ENCODE data around the gene ATP5IF1. TPM values are rescaled to one million over a fixed set of nuclear protein-coding genes. Genes with fewer than 3 reads are reported as not detected.
A peak's percentile ranks its signal among the peaks of the same experiment; 100 is the strongest.

ATP5IF1 gene
- 10 to 100 TPM; 77.4 to 78.0 TPM for total RNA-seq
- 213 TPM for polyA plus RNA-seq (2013, experiment 1 of 2)
- polyA plus RNA-seq (2013, experiment 2 of 2) = 145 TPM
- 10.5 to 86.4 (median 39.3) reads per million in 172 experiments for total RNA-seq

- intact Hi-C loops (cut with DNase I, micrococcal nuclease) = loop anchor here (1.0 kb wide), 2 partner anchors 8 to 10 kb away; no protein-coding TSS in a partner anchor
- no peak for TF ChIP-seq CTCF (IDR thresholded peaks at IDR 0.05)
- peak; percentile 96 for ATAC-seq (ENCODE audit: poor library complexity)
Measured at GRCh38 chr1:28235755-28236655, at the start of gene ATP5IF1. Gene ATP5IF1, plus strand, starts transcription at chr1:28236124. Its CDS starts 60 bp downstream, at chr1:28236184.

GRCh38 chr1:28190337-28190979 is 45.5 kb upstream of the ATP5IF1 start:
- H3K27ac Mint-ChIP-seq = no peak overlapping the region
- peaks cover 4% of the 10 kb centered on the region for H3K36me3 ChIP-seq (ENCODE audit: insufficient read depth, low read length)
- H3K9me3 ChIP-seq (ENCODE audit: control insufficient read depth in 1 of 2, insufficient read depth in 1 of 2, low read length in 2 of 2) = no peaks in the 10 kb centered on the region
- no peaks in the 10 kb centered on the region for H3K4me1 Mint-ChIP-seq (ENCODE audit: low read depth)
- TF ChIP-seq CTCF (IDR thresholded peaks at IDR 0.05) = no peak
- H3K4me3 Mint-ChIP-seq = no peak overlapping the region
- no peak overlapping the region for H3K27ac ChIP-seq (ENCODE audit: low read depth in 1 of 2, low read length in 2 of 2)
- intact Hi-C loops (cut with DNase I, micrococcal nuclease) = no loop called here
- H3K36me3 Mint-ChIP-seq (ENCODE audit: low read depth) = peaks cover 7% of the 10 kb centered on the region
- POLR2A ChIA-PET = no interaction called here
- CTCF ChIA-PET = no interaction called here
- no peaks in the 10 kb centered on the region for H3K27me3 ChIP-seq (ENCODE audit: control insufficient read depth in 1 of 2, insufficient read depth in 2 of 2, low read length in 2 of 2)
- H3K9me3 Mint-ChIP-seq = no peaks in the 10 kb centered on the region
- DNase-seq (no peak), ATAC-seq (ENCODE audit: poor library complexity) (no peak)
- no peak overlapping the region for H3K4me3 ChIP-seq (ENCODE audit: low read length)
- peaks cover 5% of the 10 kb centered on the region for H3K4me1 ChIP-seq (ENCODE audit: insufficient read depth, low read length)
- no peaks in the 10 kb centered on the region for H3K27me3 Mint-ChIP-seq

More at GRCh38 chr1:28235755-28236655, at the start of gene ATP5IF1:
- ChIA-PET CTCF (interaction anchor here (1.1 to 2.6 kb wide), 4 partner anchors 8 to 124 kb away, joined by 3 to 25 read pairs (median 7); no protein-coding TSS in a partner anchor), POLR2A (interaction anchor here (0.6 to 7.9 kb wide), 15 partner anchors 10 to 539 kb away, joined by 3 to 131 read pairs (median 4); partner anchors contain the start of genes MED18, RCC1, SESN2 and TAF12)
- Histone ChIP-seq H3K9me3 (ENCODE audit: control insufficient read depth in 1 of 2, insufficient read depth in 1 of 2, low read length in 2 of 2) (no peaks in the 10 kb centered on the region), H3K27me3 (ENCODE audit: control insufficient read depth in 1 of 2, insufficient read depth in 2 of 2, low read length in 2 of 2) (no peaks in the 10 kb centered on the region), H3K4me1 (ENCODE audit: insufficient read depth, low read length) (peaks cover 48% of the 10 kb centered on the region), H3K4me3 (ENCODE audit: low read length) (peak within 1 kb of the TSS; percentile 97), H3K27ac (ENCODE audit: low read depth in 1 of 2, low read length in 2 of 2) (peak within 1 kb of the TSS; percentile 80 to 81), H3K36me3 (ENCODE audit: insufficient read depth, low read length) (peaks cover 17% of the 10 kb centered on the region)
- H3K4me3 Mint-ChIP-seq = no peak within 1 kb of the TSS
- no peaks in the 10 kb centered on the region for H3K27me3 Mint-ChIP-seq
- peaks cover 19% of the 10 kb centered on the region for H3K4me1 Mint-ChIP-seq (ENCODE audit: low read depth)
- H3K27ac Mint-ChIP-seq = no peak within 1 kb of the TSS
- peak; percentile 87 to 98 (median 92) for DNase-seq
- H3K36me3 Mint-ChIP-seq (ENCODE audit: low read depth) = peaks cover 6% of the 10 kb centered on the region
- no peaks in the 10 kb centered on the region for H3K9me3 Mint-ChIP-seq

GRCh38 chr1:28190996-28191645 is 44.8 kb upstream of the ATP5IF1 start:
- Histone ChIP-seq H3K4me1 (ENCODE audit: insufficient read depth, low read length) (peaks cover 5% of the 10 kb centered on the region), H3K4me3 (ENCODE audit: low read length) (no peak overlapping the region), H3K27me3 (ENCODE audit: control insufficient read depth in 1 of 2, insufficient read depth in 2 of 2, low read length in 2 of 2) (no peaks in the 10 kb centered on the region), H3K27ac (ENCODE audit: low read depth in 1 of 2, low read length in 2 of 2) (no peak overlapping the region), H3K9me3 (ENCODE audit: control insufficient read depth in 1 of 2, insufficient read depth in 1 of 2, low read length in 2 of 2) (no peaks in the 10 kb centered on the region), H3K36me3 (ENCODE audit: insufficient read depth, low read length) (peaks cover 4% of the 10 kb centered on the region)
- Mint-ChIP-seq H3K9me3 (no peaks in the 10 kb centered on the region), H3K27ac (no peak overlapping the region), H3K4me1 (ENCODE audit: low read depth) (no peaks in the 10 kb centered on the region), H3K27me3 (no peaks in the 10 kb centered on the region), H3K36me3 (ENCODE audit: low read depth) (peaks cover 7% of the 10 kb centered on the region), H3K4me3 (no peak overlapping the region)
- intact Hi-C loops (cut with DNase I, micrococcal nuclease) = no loop called here
- ChIA-PET POLR2A (no interaction called here), CTCF (no interaction called here)
- no peak for DNase-seq
- no peak for ATAC-seq (ENCODE audit: poor library complexity)
- no peak for TF ChIP-seq CTCF (IDR thresholded peaks at IDR 0.05)
